SIG-M5 (cell line): ENCODE data around the gene P2RX2.

Experiments
- DNase-seq: peaks from one replicate; lab custom pipeline; 2025; lab: John Stamatoyannopoulos, UW

Gene P2RX2

DNA sequence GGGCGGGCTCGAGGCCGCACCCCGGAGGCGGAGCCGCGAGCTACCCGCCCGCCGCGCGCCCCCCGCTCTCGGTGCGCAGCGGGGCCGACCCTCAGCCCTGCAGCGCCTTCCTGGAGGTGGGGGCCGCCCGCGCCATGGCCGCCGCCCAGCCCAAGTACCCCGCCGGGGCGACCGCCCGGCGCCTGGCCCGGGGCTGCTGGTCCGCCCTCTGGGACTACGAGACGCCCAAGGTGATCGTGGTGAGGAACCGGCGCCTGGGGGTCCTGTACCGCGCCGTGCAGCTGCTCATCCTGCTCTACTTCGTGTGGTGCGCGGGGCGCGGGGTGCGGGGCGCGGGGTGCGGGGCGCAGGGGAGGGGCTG, at the start of gene P2RX2:
P2RX2 (plus strand) TSS at position 94 of the 361 bp plus-strand sequence; CDS start at position 135, 41 bp downstream.
- DNase-seq = no peak

DNA sequence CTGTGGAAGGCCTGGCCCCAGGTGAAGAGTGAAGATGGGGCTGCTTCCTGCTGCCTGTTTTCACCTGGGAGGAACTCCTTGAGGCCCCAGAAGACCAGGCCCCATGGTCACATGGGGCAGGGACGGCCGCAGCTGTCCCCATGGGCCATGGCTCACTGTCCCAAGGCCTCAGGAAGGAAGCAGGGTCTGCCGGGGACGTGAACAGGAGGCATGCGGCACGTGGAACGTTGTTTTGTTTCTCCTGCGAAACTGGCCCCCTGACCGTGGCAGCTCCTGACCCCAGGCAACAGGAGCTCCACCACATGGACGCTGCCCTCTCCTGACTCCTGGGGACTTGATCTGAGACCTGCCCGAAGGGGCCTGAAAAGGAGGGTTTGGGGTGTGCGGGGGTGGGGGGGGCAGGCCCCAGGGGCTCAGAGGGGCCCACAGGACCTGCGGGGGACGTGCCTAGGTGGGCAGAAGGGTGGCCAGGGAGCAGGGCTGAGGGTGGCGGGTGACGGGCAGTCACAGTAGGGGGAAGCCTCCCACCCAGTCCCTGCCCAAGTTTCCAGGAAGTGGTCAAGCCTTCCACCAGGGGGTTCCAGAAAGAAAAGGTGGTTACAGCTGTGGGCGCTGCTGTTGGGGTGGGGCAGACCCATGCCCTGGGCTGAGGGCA, 49.6 kb upstream of the P2RX2 start:
- no peak for DNase-seq

DNA sequence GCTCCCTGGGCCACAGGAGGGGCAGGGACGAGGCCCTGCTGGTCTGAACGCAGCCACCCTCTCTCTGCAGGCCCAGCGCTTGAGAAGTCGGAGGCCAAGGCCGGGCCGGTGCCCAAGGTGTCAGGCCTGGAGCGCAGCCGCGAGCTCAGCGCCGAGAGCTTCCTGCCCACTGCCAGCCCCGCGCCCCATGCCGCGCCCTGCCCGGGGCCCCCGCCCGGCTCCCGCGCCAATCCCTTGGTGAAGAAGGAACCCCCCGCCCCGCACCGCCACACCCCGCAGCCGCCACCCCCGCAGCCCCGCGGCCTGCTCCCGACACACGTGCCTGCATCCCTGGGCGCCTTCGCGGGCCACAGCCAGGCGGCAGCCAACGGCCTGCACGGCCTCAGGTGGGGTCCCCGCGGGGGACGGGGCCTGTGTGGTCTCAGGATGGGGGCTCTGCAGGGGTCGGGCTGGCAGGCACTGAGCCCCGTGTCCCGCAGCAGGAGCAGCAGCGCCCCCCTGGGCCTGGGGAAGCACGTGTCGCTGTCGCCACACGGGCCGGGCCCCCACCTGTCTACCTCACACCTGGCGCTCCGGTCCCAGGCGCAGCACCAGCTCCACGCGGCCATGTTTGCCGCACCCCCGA, 48.6 kb upstream of the P2RX2 start:
- no peak for DNase-seq

DNA sequence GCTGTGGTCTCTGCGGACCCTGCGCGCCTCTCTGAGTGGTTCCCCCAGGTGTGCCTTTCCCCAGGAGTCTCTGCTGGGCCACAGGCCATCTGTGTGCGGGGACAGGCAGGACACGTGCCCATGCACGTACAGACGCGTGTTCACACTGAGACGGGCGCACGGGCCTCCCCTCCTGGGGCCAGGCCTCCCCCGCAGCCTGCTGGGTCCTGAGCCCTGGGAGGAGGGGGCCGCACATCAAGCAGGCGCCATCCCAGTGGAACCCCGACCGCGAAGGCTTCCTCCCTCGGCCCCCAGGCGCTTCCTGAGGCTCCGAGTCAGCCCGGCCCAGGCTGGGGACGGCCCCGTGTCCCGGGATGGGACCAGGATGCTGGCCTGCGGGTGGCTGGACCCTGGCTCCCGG, 47.9 kb upstream of the P2RX2 start:
- DNase-seq = no peak

DNA sequence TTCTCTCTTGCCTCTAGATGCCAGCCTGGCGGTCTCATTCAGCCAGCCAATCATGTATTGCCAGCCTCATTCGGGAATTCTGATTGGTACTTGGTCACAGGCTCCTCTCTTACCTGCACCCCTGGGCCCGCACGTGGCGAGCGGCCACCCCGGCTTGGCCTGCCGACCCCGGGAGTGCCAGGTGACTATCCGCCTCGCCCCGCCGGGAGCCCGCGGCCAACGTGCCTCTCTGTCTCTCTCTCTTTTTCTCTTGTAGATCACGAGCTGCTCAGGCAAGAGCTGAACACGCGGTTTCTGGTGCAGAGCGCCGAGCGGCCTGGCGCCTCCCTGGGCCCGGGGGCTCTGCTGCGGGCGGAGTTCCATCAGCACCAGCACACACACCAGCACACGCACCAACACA, 47.5 kb upstream of the P2RX2 start:
- DNase-seq = no peak

DNA sequence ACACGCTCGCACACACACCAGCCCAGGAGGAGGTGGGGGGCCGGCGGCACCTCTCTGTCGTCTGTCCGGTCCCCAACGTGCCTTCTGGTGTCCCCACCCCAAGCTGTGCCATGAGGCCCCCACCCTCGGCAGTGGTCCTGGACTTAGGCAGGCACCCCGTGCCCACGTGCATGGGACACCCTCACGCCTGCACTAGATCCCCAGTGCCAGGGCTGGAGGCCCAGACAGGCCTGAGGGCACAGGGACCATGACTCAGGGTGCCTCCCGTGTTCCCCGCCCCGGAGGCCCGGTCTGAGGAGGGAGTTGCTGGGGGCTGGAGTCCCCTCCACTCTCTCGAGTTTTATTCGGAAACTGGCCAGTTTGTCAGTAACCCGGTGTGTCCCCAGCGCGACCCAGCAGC, 47.0 kb upstream of the P2RX2 start:
- DNase-seq = no peak

DNA sequence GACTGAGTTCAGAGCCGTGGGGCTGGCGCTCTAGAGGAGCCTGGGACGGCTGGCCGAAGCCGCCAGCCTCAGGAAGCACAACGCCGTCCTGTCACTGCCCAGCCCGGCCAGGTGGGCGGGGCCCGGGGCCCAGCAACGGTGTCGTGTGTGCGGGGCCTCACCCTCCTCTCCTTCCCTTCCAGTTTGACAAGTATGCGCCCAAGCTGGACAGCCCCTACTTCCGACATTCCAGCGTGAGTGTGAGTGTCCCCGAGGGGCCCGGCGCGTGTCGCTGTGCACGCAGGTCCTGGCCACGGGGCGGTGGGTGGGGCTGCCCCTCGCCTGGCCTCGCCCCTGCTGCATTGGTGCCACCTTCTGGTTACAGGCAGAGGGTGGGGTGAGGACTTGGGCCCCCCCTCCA, 46.5 kb upstream of the P2RX2 start:
- DNase-seq = no peak

DNA sequence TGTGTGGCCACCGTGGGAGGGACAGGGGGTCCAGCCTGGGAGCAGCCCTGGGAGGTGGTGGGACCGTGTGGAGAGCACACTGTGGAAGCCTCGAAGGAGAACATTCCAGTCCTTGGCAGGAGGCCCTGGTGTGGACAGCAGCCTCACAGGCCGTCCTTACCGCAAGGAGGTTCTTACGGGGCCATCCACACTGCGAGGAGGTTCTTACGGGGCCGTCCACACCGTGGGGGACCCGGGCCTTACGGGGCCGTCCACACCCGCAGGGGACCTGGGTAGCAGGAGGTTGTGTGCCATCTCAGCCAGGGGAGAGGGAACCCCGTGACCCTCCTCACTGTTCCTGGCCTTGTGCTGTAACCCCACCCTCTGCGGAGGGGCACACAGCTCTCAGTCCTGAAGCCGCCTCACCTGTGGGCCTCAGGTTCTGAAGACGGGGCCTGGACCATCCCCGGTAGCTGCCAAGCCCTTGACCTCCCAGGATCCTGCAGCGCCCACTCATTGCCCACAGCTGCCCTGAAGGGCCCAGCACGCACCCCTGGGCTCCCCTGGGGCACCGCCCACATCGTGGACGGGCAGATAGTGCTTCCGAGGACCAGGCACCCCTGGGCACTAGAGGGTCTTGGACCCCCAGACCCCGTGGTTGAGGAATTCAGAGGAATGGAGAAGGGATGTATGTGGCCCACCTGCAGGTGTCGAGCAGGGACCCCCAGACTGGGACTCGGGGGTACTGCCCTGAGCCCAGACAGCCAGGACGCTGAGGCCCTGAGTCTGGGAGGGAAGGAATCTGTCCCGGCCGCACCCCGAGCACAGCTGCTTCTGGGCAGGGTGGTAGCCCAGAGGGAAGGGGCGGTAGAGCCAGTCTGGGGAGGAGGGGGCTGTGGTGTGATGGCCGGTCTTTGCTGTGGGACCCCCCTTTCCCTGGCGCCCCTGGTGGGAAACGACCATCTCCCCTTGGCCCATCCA, 45.5 kb upstream of the P2RX2 start:
- no peak for DNase-seq

DNA sequence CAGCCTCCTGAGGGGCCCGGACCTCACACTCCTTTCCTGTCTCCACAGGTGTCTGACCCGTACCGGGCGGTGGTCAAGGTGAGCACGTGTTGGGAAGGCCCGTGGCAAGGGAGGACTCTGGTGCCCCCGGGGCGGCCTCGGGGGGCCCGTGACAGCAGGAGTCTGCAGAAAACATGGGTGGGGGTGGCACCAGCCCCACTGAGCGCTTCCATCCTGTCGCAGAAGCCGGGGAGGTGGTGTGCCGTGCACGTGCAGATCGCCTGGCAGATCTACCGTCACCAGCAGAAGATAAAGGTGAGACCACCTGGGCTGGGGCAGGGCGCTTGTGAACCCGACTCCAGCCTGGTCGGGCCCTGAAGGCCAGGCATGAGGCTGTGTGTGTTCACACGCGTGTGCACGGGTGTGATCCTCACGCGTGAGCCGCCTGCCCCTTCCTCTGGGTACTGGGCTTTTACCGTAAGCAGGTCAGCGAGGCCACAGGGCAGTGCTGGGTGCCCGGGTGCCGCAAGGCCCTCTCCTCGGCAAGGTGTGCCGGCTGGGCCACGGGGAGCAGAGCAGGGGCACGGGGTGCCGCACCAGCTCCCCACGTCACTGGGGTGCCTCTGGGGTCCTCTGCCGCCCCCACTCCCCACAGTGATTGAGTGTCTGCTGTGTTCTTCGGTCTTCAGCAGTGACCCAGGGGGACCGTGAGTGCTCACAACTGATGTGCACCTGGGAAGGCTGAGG, 44.1 kb upstream of the P2RX2 start:
- DNase-seq = no peak

DNA sequence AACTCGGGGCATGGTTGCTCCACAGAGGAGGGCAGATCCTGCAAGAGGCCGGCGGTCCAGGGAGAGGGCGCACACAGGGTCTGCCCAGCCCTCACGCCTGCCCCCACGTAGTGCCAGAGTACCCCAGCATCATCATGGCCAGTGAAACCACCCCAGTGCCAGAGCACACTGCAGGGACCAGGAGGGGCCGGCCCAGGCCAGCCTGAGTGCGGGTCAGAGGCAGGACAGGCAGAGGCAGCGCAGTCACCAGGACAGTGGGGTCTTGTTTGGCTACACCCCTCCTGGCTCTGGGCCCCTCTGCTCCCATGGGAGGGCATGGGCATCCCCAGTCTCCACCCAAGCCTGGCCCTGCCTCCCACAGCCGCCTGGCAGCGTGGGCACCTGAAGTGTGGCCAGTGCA, 42.9 kb upstream of the P2RX2 start:
- DNase-seq = no peak

DNA sequence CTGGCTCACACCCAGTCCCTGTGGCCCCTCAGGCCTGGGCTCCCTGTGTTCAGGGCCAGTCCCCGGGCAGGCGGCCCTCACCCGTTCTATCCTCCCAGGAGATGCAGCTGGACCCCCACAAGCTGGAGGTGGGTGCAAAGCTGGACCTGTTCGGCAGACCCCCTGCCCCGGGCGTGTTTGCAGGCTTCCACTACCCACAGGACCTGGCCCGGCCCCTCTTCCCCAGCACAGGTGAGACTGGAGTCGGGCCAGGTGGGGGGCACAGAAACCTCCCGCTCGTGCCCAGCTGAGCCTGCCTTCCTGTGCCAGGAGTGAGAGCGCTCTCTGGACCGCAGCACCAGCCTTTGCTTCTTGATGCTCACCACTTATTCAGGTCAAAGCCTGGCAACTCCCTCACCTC, 41.9 kb upstream of the P2RX2 start:
- DNase-seq = no peak

DNA sequence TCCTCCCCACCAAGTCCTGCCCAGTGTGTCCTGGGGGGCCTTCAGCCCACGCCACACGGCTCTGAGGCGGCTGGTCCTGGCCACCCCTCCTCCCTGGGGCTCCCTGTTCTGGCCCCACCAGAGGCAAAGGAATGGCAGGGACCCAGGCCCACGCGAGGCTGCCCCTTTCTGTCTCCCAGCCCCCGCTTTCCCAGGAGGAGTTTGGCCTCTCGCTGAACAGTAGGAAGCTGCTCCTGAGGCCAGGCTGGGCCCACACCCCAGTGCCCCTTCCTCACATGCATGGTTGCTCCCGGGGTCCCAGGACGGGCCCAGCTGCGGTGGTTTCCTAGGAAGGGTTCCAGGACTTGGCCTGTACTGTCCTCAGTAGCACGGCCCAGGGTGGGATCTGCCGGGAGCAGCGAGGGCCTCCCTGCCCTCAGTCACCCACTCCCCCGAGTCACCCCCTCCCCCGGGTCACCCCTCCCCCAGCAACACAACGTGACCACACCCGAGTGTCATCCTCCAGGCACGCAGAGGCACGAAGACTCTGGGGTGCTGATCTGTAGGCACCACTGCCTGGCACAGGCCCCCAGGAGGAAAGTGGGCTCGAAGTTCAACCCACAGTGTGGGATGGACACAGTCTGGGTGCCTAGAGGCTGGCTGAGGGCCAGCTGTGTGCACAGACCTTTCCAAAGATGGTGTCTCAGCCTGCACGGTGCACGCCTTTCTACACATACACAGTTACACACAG, 41.2 kb upstream of the P2RX2 start:
- DNase-seq = no peak

DNA sequence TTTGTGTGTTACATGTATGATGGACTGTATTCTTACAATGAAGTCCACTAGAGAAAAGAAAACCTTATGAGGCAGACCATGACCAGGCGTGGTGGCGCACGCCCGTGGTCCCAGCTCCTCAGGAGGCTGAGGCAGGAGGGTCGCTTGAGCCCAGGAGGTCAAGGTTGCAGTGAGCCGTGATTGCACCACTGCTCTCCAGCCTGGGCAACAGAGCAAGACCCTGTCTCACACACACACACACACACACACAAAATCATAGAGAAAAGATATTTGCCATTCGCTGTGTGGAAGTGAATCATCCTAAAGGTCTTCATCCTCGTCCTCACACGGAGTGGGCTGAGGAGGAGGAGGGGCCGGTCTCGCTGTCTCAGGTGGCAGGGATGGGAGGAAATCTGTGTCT, 40.5 kb upstream of the P2RX2 start:
- no peak for DNase-seq

DNA sequence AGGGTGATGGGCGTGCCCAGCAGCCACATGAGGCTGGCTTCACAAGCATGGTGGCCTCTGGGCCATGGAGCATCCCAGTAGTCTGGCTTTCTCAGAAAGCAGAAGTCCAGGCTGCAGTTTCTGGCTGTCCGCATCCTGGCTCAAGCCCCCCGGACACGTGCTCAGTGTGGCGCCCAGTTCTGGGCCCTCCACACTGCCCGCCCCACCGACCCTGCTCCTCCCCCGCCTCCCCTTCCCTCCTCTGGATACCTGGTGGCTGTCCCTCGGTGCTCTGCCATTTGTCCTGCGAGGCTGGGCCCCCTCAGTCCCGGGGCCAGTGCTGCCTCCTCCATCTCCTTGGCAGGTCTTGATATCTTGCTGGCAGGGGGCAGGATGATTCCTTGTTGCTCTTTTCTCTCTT, 39.8 kb upstream of the P2RX2 start:
- no peak for DNase-seq

DNA sequence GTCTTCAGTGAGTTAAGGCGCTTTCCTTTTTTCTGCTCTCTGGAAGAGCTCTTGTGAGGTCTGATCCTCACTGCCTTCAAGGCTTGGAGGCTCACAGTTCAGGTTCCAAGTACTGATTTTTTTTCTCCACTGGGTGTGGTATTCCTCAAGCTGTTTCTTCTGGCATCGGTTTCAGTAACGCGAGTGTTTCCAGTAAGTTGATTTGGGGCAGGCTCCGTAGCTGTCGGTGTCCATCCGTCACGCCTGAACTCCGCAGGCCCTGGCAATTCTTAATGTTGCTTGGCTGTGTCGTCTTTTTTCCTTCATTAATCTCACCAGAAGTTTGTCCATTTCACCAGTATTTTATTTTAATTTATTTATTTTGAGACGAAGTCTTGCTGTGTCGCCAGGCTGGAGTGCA, 38.8 kb upstream of the P2RX2 start:
- no peak for DNase-seq

DNA sequence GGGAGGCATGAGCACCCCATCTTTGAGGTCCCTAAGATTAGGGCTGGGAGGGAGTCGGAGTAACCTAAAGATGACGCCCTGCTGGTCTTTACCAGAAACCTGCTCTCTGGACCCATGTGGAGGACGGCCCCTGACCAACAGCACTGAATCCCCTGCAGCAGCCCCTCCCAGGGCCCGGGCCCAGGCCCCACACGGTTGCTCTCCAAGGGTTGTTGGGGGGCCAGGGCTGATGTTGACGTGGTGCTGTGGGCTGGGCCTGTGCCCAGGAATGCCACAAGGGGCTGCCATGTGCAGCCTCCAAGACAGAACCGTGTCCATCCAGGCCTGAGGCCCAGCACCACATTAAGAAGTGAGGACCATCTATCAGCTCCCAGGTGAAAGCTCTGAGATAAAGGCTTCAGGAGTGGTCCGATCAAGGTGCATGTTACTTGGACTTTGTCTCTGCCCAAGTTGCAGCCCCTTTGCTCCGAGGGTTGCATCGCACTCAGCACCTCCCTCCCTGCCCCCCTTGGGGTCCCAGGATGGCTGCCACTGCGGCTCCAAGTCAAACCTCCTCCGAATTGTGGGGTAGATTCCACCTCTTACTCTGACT, 37.8 kb upstream of the P2RX2 start:
- DNase-seq = no peak

DNA sequence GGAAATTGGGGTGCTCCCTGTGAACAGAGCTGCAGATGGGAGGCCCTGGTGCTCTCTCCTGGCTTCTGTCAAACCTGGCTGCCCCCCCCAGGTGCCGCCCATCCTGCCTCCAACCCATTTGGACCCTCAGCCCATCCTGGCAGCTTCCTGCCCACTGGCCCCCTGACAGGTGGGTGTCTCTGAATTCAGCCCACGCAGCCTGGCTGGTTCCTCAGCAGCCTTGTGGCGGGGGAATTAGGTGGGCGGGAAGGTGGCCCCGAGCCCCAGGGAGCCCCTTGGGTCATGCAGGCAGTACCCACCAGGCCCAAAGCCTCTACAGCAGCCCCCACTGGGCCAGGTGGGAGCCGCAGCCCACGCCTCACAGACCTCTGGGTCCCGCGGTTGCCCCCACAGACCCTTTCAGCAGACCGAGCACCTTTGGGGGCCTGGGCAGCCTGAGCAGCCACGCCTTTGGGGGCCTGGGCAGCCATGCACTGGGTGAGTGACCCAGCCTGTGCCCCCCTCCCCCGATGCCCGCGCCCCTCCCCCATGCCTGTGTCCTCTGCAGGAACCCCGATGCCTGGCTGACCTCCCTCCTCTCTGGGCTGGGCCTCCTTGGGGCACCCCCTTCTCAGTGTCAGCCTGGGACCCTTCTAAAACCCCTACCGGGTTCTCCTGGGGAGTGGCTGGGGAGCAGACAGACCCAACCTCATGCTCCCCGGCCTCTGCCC, 37.1 kb upstream of the P2RX2 start:
- no peak for DNase-seq

DNA sequence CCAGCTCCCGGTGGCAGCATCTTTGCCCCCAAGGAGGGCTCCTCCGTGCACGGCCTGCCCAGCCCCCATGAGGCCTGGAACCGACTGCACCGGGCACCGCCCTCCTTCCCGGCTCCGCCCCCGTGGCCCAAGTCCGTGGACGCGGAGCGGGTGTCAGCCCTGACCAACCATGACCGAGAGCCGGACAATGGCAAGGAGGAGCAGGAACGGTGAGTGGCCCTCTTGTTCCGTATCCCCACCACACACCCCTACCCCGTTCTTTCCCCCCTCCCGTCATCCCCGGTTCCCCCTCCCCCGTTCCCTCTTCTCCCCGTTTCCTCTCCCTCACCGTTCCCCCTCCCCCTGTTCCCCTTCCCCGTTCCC, 36.5 kb upstream of the P2RX2 start:
- no peak for DNase-seq

DNA sequence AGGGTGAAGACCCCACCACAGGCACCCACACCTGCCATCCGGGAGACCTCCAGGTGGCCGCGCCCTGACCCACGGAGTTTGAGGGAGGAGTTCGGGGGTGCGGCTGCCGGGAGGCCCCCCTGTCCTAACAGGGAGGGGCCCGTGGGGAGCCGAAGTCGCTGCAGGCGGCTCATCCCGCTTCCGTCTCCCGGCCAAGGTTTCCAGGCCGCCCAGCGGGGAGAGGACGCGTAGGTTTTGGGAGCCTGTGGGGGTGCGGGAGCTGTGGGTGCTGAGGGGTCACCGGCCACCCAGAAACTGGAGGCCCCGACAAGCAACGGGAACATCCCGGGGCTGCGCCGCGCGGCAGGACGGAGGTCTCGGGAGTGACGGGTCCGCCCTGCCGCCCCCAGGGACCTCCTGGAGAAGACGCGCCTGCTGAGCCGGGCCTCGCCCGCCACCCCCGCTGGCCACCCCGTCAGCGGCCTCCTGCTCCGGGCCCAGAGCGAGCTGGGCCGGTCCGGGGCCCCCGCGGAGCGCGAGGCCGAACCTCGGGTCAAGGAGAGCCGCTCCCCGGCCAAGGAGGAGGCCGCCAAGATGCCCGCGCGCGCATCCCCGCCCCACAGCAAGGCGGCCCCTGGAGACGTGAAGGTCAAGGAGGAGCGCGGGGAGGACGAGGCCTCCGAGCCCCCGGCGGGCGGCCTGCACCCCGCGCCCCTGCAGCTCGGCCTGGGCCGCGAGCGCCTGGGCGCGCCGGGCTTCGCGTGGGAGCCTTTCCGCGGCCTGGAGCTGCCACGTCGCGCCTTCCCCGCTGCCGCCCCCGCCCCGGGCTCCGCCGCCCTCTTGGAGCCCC, 35.8 kb upstream of the P2RX2 start:
- no peak for DNase-seq

DNA sequence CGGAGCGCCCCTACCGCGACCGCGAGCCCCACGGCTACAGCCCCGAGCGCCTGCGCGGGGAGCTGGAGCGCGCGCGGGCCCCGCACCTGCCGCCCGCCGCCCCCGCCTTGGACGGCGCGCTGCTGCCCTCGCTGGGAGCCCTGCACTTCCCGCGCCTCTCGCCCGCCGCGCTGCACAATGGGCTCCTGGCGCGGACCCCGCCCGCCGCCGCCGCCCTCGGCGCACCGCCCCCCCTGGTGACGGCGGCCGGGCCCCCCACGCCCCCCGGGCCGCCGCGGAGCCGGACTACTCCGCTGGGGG, 35.2 kb upstream of the P2RX2 start:
- no peak for DNase-seq
